Stomach (tissue), 9 donors: ENCODE data around the gene HSCB. TPM values are rescaled to one million over a fixed set of nuclear protein-coding genes. Genes with fewer than 3 reads are reported as not detected.
A peak's percentile ranks its signal among the peaks of the same experiment; 100 is the strongest.

Experiments
- DNase-seq, 2 donors: peaks; one replicate each; pipeline versions ENCODE4 v3.0.0 to v3.0.0-alpha.2; 2013 to 2019
- H3K27ac ChIP-seq, 5 donors: fragments of 200-600 bp in 4 of 5; sonication (generic) in 4 of 5; one replicate each; pipeline ENCODE4 v1.5.1; 2013 to 2019; ENCODE audit warnings: mild to moderate bottlenecking in 1 of 5, moderate library complexity in 1 of 5
- H3K27me3 ChIP-seq, 3 donors: fragments of 200-600 bp; sonication (generic); one replicate each; pipeline ENCODE4 v1.5.1; 2017 to 2019; ENCODE audit warnings: mixed run types in 1 of 3
- H3K36me3 ChIP-seq, 4 donors: fragments of 200-600 bp; sonication (generic); 1 replicate in 3 of 4; 2 replicates in 1 of 4; pipeline ENCODE4 v1.5.1; 2016 to 2019
- H3K4me1 ChIP-seq, 4 donors: fragments of 200-600 bp; sonication (generic); one replicate each; pipeline ENCODE4 v1.5.1; 2016 to 2019
- H3K4me3 ChIP-seq, 4 donors: fragments of 200-600 bp; sonication (generic) in 3 of 4; one replicate each; pipeline ENCODE4 v1.5.1; 2016 to 2019; ENCODE audit warnings: mild to moderate bottlenecking in 1 of 4
- H3K9me3 ChIP-seq, 4 donors: fragments of 200-600 bp; sonication (generic); one replicate each; pipeline ENCODE4 v1.5.1; 2016 to 2019
- CTCF ChIP-seq, 7 experiments: fragments of 450-650 bp in 4 of 7; fragments of 200-600 bp in 3 of 7; sonication (generic) in 3 of 7; IDR thresholded peaks; one replicate each; pipeline ENCODE4 v1.5.1; 2016 to 2019; ENCODE audit warnings: antibody characterized with exemption in 7 of 7, control low read depth in 2 of 7, mild to moderate bottlenecking in 1 of 7
- EP300 ChIP-seq: sonication (generic); formaldehyde crosslinking; IDR thresholded peaks from one replicate; pipeline ENCODE4 v1.6.1; 2017; ENCODE audit warnings: antibody characterized with exemption
- POLR2A ChIP-seq, 4 donors: fragments of 450-650 bp; IDR thresholded peaks; one replicate each; pipeline ENCODE4 v1.6.1; 2016; ENCODE audit warnings: antibody characterized with exemption in 4 of 4, control low read depth in 2 of 4, mild to moderate bottlenecking in 1 of 4, moderate library complexity in 1 of 4
- POLR2AphosphoS5 ChIP-seq, 3 donors: sonication (generic); formaldehyde crosslinking; IDR thresholded peaks; one replicate each; pipeline ENCODE4 v1.6.1; 2016; ENCODE audit warnings: antibody characterized with exemption in 3 of 3
- WGBS, 5 donors: extraction: QIAGEN DNeasy Blood & Tissue Kit in 3 of 5; methylation state at CpG; one replicate each; pipeline versions ENCODE4 v1.1.5 to v1.1.7; 2013 to 2018; 5-methylcytosine and 5-hydroxymethylcytosine counted together
- intact Hi-C: fragments of 100-400 bp; cut with DNase I; formaldehyde crosslinking; loops from one replicate; pipeline ENCODE4 v1.15.1; 2023; ENCODE audit warnings: low total_unique reads
- polyA plus RNA-seq, 3 donors: library from polyadenylated mRNA; stranded (reverse); fragments of 200-250 nt; gene quantifications; one replicate each; pipeline ENCODE4 v1.2.3, GENCODE V29; 2013
- total RNA-seq, 5 donors: library from RNA; depleted of rRNA; stranded (reverse); fragments of >200 nt; gene quantifications; one replicate each; pipeline versions ENCODE4 v1.1.0 to v1.2.3, GENCODE V29; 2014 to 2016
- donor health status: healthy with polysubstance abuse.
- donor health status: Bipolar disorder and iron deficiency.
- donor health status: healthy.

Gene HSCB
- total and polyA plus RNA-seq, 8 donors, result 4.0 to 39.7 (median 26.0) TPM; not detected in 1

GRCh38 chr22:28798810-28799605 lies 57.2 kb downstream of the HSCB start:
- TF ChIP-seq CTCF (IDR thresholded peaks at IDR 0.05), result no peak
- TF ChIP-seq EP300, result no peak
- peak; percentile 47 to 86 (median 83) for TF ChIP-seq POLR2AphosphoS5 (IDR thresholded peaks at IDR 0.05)
- no peak for TF ChIP-seq POLR2A (IDR thresholded peaks at IDR 0.05)
- H3K36me3 ChIP-seq, result peaks cover 45 to 47% (median 46%) of the 10 kb centered on the region in 4 donors
- 0 to 2% (median 1%) methylated on average over 7 of the region's 7 CpGs for WGBS, 5 donors
- H3K4me1 ChIP-seq, result peaks cover 48 to 79% (median 64%) of the 10 kb centered on the region in 4 donors
- peak overlapping the region; percentile 77 to 98 (median 87) for H3K4me3 ChIP-seq
- DNase-seq, result peak in 1 of 2 donors; percentile 81
- peak overlapping the region; percentile 100 for H3K27ac ChIP-seq
- intact Hi-C loops, result no loop called here
- no peaks in the 10 kb centered on the region for H3K9me3 ChIP-seq
- H3K27me3 ChIP-seq, result no peaks in the 10 kb centered on the region

GRCh38 chr22:28799606-28800307 lies 57.9 kb downstream of the HSCB start:
- Histone ChIP-seq H3K4me1 (peaks cover 41 to 72% (median 56%) of the 10 kb centered on the region in 4 donors), H3K36me3 (peaks cover 38 to 40% (median 38%) of the 10 kb centered on the region in 4 donors), H3K27ac (peak overlapping the region; percentile 100), H3K4me3 (peak overlapping the region; percentile 77 to 98 (median 87)), H3K27me3 (no peaks in the 10 kb centered on the region), H3K9me3 (no peaks in the 10 kb centered on the region)
- peak; percentile 72 to 87 for DNase-seq
- no peak for TF ChIP-seq POLR2AphosphoS5 (IDR thresholded peaks at IDR 0.05)
- TF ChIP-seq EP300, result no peak
- intact Hi-C loops, result no loop called here
- 0 to 1% (median 1%) methylated on average over 11 to 31 of the region's 31 CpGs for WGBS, 5 donors

- Histone ChIP-seq H3K9me3 (no peaks in the 10 kb centered on the region), H3K4me1 (peaks cover 33 to 64% (median 51%) of the 10 kb centered on the region in 4 donors), H3K4me3 (peak within 1 kb of the TSS; percentile 77 to 98 (median 87)), H3K36me3 (peaks cover 31 to 32% (median 31%) of the 10 kb centered on the region in 4 donors), H3K27me3 (no peaks in the 10 kb centered on the region), H3K27ac (peak within 1 kb of the TSS; percentile 100)
- intact Hi-C loops, result no loop called here
- peak; percentile 96 to 99 for DNase-seq
- 0% methylated on average over 32 to 78 of the region's 78 CpGs for WGBS, 5 donors
- TF ChIP-seq POLR2A (IDR thresholded peaks at IDR 0.05) (peak in 2 of 4 donors; percentile 79 to 90), POLR2AphosphoS5 (IDR thresholded peaks at IDR 0.05) (peak; percentile 99 to 100 (median 100)), EP300 (no peak)
These were observed 58.6 kb downstream of the HSCB start, which contains the start of gene XBP1 for GRCh38 chr22:28800308-28801041. TSS of gene XBP1 (minus strand) at chr22:28800569.

GRCh38 chr22:28801845-28802594 lies 60.2 kb downstream of the HSCB start:
- H3K36me3 ChIP-seq, result peaks cover 15 to 17% (median 15%) of the 10 kb centered on the region in 4 donors
- H3K4me1 ChIP-seq, result peaks cover 18 to 49% (median 39%) of the 10 kb centered on the region in 4 donors
- H3K27ac ChIP-seq, result peak overlapping the region; percentile 97 to 100 (median 100)
- peak; percentile 65 to 72 for DNase-seq
- intact Hi-C loops, result no loop called here
- H3K4me3 ChIP-seq, result peak overlapping the region; percentile 77 to 98 (median 87)
- TF ChIP-seq POLR2AphosphoS5 (IDR thresholded peaks at IDR 0.05) (peak in 1 of 3 donors; percentile 50), CTCF (IDR thresholded peaks at IDR 0.05) (no peak), POLR2A (IDR thresholded peaks at IDR 0.05) (peak in 1 of 4 donors; percentile 3), EP300 (no peak)
- H3K9me3 ChIP-seq, result no peaks in the 10 kb centered on the region
- 18 to 33% (median 22%) methylated on average over 14 of the region's 14 CpGs for WGBS, 5 donors
- H3K27me3 ChIP-seq, result no peaks in the 10 kb centered on the region
